A204.1 (cell line): Measurements from ENCODE around the gene SPEN.

Experiments used
- FAIRE-seq: peaks from 2 replicates; lab custom pipeline; 2012; peaks lifted over from hg19 to GRCh38; lab: Jason Lieb, UNC

Gene SPEN

GRCh38 chr1:15948595-15949452, 101.3 kb downstream of the SPEN start:
- no peak for FAIRE-seq

GRCh38 chr1:15949453-15950245, 102.1 kb downstream of the SPEN start:
- no peak for FAIRE-seq

GRCh38 chr1:15950302-15950701, 102.8 kb downstream of the SPEN start:
- FAIRE-seq = no peak

GRCh38 chr1:15950763-15951295, 103.3 kb downstream of the SPEN start:
- no peak for FAIRE-seq

GRCh38 chr1:15951341-15952153, 104.0 kb downstream of the SPEN start:
- FAIRE-seq = no peak

- no peak for FAIRE-seq
Observed at GRCh38 chr1:15952317-15953258, 105.1 kb downstream of the SPEN start.

GRCh38 chr1:15953294-15953771, 105.8 kb downstream of the SPEN start:
- FAIRE-seq = no peak

- FAIRE-seq = no peak
Observed at GRCh38 chr1:15953791-15954241, 106.3 kb downstream of the SPEN start.

- no peak for FAIRE-seq
Observed at GRCh38 chr1:15954316-15954715, 106.8 kb downstream of the SPEN start.

GRCh38 chr1:15955552-15955951, 108.0 kb downstream of the SPEN start:
- no peak for FAIRE-seq

- FAIRE-seq = no peak
Observed at GRCh38 chr1:15956150-15956549, 108.6 kb downstream of the SPEN start.

GRCh38 chr1:15957221-15958095, 110.0 kb downstream of the SPEN start:
- no peak for FAIRE-seq

GRCh38 chr1:15958111-15958510, 110.6 kb downstream of the SPEN start:
- FAIRE-seq = no peak

GRCh38 chr1:15958793-15959192, 111.3 kb downstream of the SPEN start:
- no peak for FAIRE-seq

GRCh38 chr1:15959424-15959823, 111.9 kb downstream of the SPEN start:
- FAIRE-seq = no peak

- no peak for FAIRE-seq
Observed at GRCh38 chr1:15959827-15960446, 112.4 kb downstream of the SPEN start.

GRCh38 chr1:15960808-15961207, 113.3 kb downstream of the SPEN start:
- no peak for FAIRE-seq

GRCh38 chr1:15961492-15961891, 114.0 kb downstream of the SPEN start:
- FAIRE-seq = no peak

- FAIRE-seq = no peak
Observed at GRCh38 chr1:15962176-15962575, 114.7 kb downstream of the SPEN start.
